Choroid plexus epithelial cell (primary cell): ENCODE measurements around the gene CNDP1.
"Not testable (repeated sequence)": the region's sequence is repeated elsewhere in the genome, so short reads cannot be mapped to it uniquely, and the experiment has no call there.

Experiments used
- DNase-seq: peaks from one replicate; pipeline ENCODE4 v3.0.0-alpha.2; 2010; ENCODE audit warnings: low read depth
- H3K4me3 ChIP-seq: 2 replicates; pipeline ENCODE4 v1.5.1; 2011; ENCODE audit warnings: low read depth, mild to moderate bottlenecking, control low read depth, low read length, moderate library complexity
- TF ChIP-seq, protein P1 (sequence below): conservative IDR thresholded peaks from 2 replicates; pipeline ENCODE4 v1.5.1; 2011; ENCODE audit warnings: low read depth, mild to moderate bottlenecking, control low read depth, inconsistent platforms, low read length, moderate library complexity

Gene CNDP1

DNA sequence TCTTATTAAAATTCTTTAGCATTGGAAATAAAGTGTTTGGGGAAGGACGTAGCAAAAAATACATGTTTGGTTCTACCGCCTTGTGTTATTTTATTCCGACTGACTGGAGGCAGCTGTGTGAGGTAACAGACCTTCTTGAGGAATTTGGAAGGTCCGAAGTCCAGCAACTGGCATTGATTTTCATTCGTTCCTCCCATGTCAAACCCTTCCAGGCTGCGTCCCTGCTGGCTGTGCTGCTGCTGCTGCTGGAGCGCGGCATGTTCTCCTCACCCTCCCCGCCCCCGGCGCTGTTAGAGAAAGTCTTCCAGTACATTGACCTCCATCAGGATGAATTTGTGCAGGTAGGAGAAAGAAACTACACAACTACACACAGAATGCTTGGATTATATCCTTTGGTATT lies 21.8 kb downstream of the CNDP1 start:
- TF ChIP-seq, protein P1, sequence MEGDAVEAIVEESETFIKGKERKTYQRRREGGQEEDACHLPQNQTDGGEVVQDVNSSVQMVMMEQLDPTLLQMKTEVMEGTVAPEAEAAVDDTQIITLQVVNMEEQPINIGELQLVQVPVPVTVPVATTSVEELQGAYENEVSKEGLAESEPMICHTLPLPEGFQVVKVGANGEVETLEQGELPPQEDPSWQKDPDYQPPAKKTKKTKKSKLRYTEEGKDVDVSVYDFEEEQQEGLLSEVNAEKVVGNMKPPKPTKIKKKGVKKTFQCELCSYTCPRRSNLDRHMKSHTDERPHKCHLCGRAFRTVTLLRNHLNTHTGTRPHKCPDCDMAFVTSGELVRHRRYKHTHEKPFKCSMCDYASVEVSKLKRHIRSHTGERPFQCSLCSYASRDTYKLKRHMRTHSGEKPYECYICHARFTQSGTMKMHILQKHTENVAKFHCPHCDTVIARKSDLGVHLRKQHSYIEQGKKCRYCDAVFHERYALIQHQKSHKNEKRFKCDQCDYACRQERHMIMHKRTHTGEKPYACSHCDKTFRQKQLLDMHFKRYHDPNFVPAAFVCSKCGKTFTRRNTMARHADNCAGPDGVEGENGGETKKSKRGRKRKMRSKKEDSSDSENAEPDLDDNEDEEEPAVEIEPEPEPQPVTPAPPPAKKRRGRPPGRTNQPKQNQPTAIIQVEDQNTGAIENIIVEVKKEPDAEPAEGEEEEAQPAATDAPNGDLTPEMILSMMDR: no peak
- DNase-seq: no peak
- H3K4me3 ChIP-seq: no peak overlapping the region

DNA sequence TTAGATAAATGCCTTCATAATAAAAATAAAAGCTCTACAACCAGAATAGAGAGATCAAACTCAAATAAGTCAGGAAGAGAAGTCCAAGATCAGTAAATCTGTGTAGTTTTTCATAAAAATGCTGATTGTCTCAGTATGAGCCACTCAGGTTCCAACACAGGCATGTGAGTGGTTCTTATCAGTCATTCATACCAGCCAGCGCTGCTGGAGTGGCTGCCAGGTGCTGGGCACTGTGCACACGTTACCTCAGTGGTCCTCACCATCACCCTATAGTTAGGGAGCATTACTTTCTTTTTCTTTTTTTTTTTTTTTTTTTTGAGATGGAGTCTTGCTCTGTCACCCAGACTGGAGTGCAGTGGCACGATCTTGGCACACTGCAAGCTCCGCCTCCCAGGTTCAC lies 23.8 kb downstream of the CNDP1 start:
- DNase-seq: no peak
- H3K4me3 ChIP-seq: no peak overlapping the region
- TF ChIP-seq, protein P1: no peak

DNA sequence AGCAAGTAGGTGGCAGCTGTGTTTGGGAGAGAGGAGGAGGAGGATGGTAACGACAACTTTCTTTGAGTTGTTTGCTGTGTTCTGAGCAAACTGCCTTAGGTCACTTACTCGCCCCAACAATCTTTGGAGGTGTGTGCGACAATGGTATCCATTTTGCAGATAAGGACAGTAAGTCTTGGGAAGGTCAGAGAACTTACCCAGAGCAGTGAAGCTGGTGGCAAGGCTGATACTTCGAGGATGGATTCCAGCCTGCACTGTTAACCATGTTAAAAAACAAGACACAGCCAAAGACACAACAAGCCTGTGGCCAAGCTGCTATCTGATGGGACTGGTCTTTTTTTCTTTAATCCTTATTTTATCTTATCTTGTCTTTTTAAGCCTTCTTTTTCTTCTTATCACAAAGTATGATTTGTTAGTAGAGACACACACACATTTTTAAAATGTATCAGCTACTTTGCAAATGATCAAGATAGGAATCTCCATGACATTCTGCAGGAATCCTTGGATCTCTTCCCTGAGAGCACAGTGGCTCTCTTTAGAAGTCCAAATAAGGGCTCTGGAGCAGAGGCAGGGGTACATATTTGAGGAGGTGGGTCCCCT lies 27.9 kb downstream of the CNDP1 start:
- TF ChIP-seq, protein P1: no peak

DNA sequence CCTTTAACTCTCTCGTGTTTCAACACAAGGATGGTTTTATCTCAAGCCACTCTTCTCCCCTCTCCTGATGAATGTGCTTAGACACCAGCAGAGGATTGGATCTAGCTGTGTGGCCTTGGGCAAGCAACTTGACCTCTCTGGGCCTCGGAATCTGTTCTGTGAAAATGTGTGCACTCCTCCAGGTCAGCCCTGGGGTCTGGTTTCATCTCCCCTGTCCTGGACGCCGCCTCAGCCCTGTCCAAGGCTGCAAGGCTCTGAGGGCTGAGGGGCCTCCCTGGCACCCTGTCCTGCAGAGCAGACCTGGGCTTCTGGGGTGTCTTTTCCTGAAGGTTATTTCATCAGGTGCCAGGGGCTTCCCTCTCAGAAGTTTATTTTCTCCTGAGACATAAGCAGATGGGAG lies 28.5 kb downstream of the CNDP1 start:
- TF ChIP-seq, protein P1: no peak
- no peak for DNase-seq
- no peak overlapping the region for H3K4me3 ChIP-seq

More for the DNA sequence above, 27.9 kb downstream of the CNDP1 start:
- DNase-seq: no peak
- H3K4me3 ChIP-seq: no peak overlapping the region

DNA sequence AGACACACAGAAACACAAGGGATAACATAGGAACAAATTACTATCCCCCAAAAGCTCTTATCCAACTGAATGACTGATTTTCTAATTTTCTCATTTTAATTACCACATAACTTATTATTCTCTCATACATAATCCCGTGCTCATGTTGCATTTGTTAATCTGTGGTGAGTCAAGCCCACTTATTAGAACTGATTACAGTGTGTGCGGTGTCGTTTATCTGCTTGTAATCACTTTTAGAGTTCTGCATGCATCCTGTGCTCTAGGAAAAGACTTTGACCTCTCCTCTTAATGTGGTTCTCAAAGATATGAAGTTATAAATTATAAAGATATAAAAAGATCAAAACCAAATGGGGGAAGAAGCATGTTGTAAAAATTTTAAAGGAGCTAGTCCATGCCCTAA lies 29.7 kb downstream of the CNDP1 start:
- no peak for DNase-seq
- TF ChIP-seq, protein P1: no peak
- H3K4me3 ChIP-seq: no peak overlapping the region

DNA sequence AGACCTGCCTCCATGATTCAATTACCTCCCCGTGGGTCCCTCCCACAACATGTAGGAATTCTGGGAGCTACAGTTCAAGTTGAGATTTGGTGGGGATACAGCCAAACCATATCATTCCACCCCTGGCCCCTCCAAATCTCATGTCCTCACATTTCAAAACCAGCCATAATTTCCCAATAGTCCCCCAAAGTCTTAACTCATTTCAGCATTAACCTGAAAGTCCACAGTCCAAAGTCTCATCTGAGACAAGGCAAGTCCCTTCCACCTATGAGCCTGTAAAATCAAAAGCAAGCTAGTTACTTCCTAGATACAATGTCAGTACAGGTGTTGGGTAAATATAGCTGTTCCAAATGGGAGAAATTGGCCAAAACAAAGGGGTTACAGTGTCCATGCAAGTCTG lies 30.9 kb downstream of the CNDP1 start:
- DNase-seq, H3K4me3 ChIP-seq: not testable (repeated sequence)

DNA sequence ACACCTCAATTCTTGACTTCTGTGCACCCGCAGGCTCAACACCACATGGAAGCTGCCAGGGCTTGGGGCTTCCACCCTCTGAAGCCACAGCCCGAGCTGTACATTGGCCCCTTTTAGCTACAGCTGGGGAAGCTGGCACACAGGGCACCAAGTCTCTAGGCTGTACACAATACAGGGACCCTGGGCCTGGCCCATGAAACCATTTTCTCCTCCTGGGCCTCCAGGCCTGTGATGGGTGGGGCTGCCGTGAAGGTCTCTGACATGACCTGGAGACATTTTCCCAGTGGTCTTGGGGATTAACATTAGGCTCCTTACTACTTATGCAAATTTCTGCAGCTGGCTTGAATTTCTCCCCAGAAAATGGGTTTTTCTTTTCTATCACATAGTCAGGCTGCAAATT lies 31.7 kb downstream of the CNDP1 start:
- H3K4me3 ChIP-seq, DNase-seq: not testable (repeated sequence)

DNA sequence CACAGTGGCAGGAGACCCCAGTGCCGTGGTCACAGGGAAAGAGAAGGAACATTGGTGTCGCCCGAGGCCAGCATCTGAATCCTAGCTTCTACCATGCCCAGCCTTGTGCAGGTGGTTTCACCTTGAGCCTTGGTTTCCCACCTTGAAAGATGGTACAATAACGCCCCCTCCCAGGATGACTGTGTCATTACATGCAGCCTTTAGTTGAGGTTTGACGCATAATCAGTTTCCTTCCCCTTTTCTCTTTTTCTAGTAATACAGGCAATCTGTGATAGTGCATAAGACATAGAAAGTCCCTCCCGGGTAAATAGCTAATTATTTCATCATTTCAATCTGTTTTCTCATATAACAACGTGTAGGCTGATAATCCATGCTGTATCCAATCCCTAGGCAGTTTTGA lies 33.5 kb downstream of the CNDP1 start:
- DNase-seq: no peak
- TF ChIP-seq, protein P1: no peak

More for the DNA sequence above, 33.5 kb downstream of the CNDP1 start:
- H3K4me3 ChIP-seq: no peak overlapping the region
